Endothelial cell of umbilical vein (primary cell): ENCODE measurements around the gene SPDEF.

Experiments used
- EZH2 ChIP-seq: IDR thresholded peaks from 2 replicates; pipeline ENCODE4 v1.6.1; 2012; ENCODE audit warnings: borderline replicate concordance, low read depth, mild to moderate bottlenecking, moderate library complexity, low read length, inconsistent platforms; ENCODE audit not compliant: severe bottlenecking
- JUN ChIP-seq: IDR thresholded peaks from 2 replicates; pipeline ENCODE4 v1.6.1; 2011; ENCODE audit warnings: borderline replicate concordance, low read depth; ENCODE audit not compliant: insufficient read length, insufficient read depth
- MYC ChIP-seq: IDR thresholded peaks from one replicate; pipeline ENCODE4 v1.6.1; 2011; ENCODE audit warnings: mild to moderate bottlenecking, low read depth, low read length
- POLR2A ChIP-seq: IDR thresholded peaks from 2 replicates; pipeline ENCODE4 v1.6.1; 2012; ENCODE audit warnings: low read depth, mild to moderate bottlenecking, control low read depth, low read length
- POLR2AphosphoS5 ChIP-seq: IDR thresholded peaks from 2 replicates; pipeline ENCODE4 v1.6.1; 2012; ENCODE audit warnings: low read depth, mild to moderate bottlenecking, control low read depth, low read length, moderate library complexity; ENCODE audit not compliant: insufficient read depth
- TF ChIP-seq, protein P1 (sequence below), 2 donors: IDR thresholded peaks; 1 replicate in 1 of 2; 2 replicates in 1 of 2; pipeline ENCODE4 v1.5.1; 2011; ENCODE audit warnings: low read length in 2 of 2, mild to moderate bottlenecking in 2 of 2, moderate library complexity in 2 of 2, control low read depth in 1 of 2, inconsistent platforms in 1 of 2, low read depth in 1 of 2; ENCODE audit not compliant: insufficient read depth in 1 of 2; ENCODE audit errors: extremely low read depth in 1 of 2

DNA sequence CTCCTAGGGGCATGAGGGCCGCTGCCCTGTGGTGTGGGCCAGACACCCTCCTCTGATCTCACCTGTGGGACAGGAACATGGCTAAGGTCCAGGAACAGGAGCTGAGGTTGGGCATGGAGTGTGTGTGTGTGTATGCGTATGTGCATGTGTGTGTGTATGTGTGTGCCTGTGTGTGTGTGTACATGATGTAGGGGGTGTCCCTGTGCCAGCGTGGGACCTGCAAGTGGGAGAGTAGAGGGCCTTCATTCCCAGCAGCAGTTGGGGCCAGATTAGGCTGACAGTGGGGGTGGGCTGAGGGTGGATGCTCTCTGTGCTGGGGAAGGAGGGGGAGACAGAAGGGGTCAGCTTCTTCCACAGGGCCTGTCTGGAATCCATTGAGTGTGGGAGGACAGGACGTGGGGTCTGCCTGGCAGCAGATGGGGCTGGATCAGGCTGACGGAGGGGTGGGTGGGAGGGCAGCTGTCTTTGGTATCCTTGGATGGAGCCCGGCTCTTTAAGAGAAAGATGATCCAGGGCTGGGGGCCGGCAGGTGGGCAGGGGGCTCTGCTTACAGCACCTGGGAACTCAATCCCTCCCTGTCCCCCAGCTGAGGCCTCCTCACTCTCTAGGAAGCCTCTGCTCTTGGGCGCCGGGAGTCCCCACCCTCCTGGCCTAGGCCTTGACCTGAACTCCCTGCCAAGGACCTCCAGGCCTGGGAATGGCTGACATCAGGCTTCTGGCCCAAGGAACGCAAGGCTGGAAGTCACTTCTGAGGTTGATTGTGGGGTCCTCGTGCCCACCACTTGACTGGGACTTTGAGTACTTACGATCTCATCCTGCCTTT is 44.0 kb downstream of the SPDEF start:
- TF ChIP-seq, protein P1, sequence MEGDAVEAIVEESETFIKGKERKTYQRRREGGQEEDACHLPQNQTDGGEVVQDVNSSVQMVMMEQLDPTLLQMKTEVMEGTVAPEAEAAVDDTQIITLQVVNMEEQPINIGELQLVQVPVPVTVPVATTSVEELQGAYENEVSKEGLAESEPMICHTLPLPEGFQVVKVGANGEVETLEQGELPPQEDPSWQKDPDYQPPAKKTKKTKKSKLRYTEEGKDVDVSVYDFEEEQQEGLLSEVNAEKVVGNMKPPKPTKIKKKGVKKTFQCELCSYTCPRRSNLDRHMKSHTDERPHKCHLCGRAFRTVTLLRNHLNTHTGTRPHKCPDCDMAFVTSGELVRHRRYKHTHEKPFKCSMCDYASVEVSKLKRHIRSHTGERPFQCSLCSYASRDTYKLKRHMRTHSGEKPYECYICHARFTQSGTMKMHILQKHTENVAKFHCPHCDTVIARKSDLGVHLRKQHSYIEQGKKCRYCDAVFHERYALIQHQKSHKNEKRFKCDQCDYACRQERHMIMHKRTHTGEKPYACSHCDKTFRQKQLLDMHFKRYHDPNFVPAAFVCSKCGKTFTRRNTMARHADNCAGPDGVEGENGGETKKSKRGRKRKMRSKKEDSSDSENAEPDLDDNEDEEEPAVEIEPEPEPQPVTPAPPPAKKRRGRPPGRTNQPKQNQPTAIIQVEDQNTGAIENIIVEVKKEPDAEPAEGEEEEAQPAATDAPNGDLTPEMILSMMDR (IDR thresholded peaks at IDR 0.05; ENCODE audit: extremely low read depth in 1 of 2, insufficient read depth in 1 of 2, low read depth in 1 of 2, low read length in 2 of 2) = no peak
- no peak for TF ChIP-seq EZH2
- TF ChIP-seq POLR2A = no peak
- TF ChIP-seq POLR2AphosphoS5 = no peak
- TF ChIP-seq JUN = no peak
- no peak for TF ChIP-seq MYC
